ENCODE results near the gene STKLD1.

DNA sequence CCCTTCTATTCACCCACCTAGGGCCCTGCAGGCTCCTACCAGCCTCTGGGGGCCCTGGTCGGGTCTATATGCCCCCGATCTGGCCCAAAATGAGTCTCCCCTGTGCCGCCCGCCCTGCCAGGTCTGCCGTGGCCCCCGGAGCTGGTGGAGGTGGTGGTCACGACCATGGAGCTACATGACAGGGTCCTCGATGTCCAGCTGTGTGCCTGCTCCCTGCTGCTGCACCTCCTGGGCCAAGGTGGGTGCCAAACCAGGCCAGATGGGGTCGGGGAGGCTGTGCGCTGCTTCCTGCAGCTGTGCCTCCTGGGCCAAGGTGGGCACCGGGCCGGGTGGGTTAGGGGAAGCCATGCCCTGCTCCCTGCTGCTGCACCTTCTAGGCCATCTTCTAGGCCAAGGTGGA is 24.1 kb downstream of the STKLD1 start:
- TF ChIP-seq ZC3H11A (IDR thresholded peaks at IDR 0.05; ENCODE audit: low read depth, low read length) = no peak
- no peak for TF ChIP-seq ZFX (CRISPR knock-in tag; IDR thresholded peaks at IDR 0.05)
- TF ChIP-seq POLR3A (IDR thresholded peaks at IDR 0.05; ENCODE audit: borderline replicate concordance, extremely low read depth, insufficient read depth, insufficient read length) = no peak
- TF ChIP-seq SRSF9 (IDR thresholded peaks at IDR 0.05; ENCODE audit: borderline replicate concordance, low read depth, low read length) = no peak
- no peak for TF ChIP-seq SIN3A (IDR thresholded peaks at IDR 0.05; ENCODE audit: borderline replicate concordance in 2 of 2, control insufficient read depth in 1 of 2, low read depth in 2 of 2, low read length in 2 of 2)
- no peak for TF ChIP-seq CBX2 (IDR thresholded peaks at IDR 0.05; ENCODE audit: insufficient read depth, low read length, poor library complexity, severe bottlenecking)
- TF ChIP-seq CHD2 (IDR thresholded peaks at IDR 0.05; ENCODE audit: low read depth, low read length) = no peak
- TF ChIP-seq, protein P1, sequence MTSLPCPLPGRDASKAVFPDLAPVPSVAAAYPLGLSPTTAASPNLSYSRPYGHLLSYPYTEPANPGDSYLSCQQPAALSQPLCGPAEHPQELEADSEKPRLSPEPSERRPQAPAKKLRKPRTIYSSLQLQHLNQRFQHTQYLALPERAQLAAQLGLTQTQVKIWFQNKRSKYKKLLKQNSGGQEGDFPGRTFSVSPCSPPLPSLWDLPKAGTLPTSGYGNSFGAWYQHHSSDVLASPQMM (CRISPR knock-in tag; IDR thresholded peaks at IDR 0.05) = no peak

Data from K562 (cell line).